GM19372 (cell line): Measurements from ENCODE around the gene MAML3.

Source experiments
- ATAC-seq: cut with Tn5 transposase; IDR thresholded peaks from one replicate; pipeline ENCODE4 v1.9.1; 2021; ENCODE audit warnings: mild to moderate bottlenecking, low read depth, moderate library complexity; ENCODE audit not compliant: unreplicated experiment

The MAML3 gene

DNA sequence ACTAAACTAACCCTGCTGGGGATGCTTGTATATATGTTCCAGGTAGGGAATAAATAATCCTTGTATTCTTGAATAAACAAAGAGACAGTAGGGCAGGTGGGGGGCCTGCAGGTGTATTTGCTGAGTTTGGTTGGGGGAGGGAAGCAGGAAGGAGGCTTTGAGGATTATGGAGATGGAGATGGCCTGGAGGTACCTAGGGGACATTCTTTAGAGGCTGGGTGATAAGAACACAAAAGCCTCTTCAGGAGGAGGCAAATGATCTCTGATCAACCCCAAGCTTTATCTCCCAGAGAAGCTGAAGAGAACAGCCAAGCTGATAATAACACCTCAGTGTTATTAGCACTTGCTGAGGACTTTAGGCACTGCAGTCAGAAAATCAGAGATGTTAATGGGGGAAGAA is 300.7 kb downstream of the MAML3 start:
- ATAC-seq, result no peak

DNA sequence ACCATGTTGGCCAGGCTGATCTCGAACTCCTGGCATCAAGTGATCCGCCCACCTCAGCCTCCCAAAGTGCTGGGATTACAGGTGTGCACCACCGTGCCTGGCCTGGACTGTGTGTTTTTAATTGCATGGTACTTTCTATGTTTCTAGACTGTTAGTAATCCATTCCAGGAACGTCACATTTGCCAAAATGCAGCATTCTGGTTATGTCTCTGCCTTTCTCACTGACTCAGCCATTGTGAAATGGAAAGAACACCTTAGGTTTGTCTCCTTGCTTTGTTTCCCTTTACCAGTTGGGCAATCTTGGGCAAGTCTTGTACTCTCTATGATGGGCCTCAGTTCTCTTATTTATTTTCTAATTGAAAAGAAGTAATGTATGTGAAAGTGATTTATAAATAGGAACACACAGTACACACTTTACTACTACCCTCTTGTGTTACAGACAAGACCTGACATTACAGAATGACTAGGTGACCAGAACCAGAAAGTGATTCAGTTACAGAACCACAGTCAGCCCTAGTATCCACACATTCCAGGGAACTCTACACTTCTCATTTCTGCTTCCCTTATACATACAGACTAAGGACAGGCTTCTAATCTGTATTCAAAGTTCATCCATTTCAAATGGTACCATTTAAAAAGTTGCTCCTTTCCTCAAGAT is 301.2 kb downstream of the MAML3 start:
- ATAC-seq, result no peak

DNA sequence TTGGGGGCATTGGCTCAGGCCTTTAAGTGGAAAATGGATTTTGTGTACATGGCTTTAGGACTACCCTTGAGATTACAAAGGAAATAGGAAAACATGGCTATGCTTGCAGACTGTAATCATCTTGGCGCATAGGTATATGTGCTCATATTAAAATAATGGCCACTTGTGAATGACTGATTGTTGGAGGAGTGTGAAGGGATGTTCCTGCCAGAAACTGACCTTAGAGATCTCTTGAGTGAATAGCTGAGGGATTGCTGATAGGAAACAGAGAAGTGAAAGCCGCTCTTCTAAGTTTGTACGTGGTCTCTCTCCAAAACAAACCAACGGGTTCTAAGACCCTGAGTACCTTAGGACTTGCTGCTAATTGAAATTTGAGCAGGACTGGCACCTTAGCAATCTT is 302.3 kb downstream of the MAML3 start:
- ATAC-seq, result no peak

DNA sequence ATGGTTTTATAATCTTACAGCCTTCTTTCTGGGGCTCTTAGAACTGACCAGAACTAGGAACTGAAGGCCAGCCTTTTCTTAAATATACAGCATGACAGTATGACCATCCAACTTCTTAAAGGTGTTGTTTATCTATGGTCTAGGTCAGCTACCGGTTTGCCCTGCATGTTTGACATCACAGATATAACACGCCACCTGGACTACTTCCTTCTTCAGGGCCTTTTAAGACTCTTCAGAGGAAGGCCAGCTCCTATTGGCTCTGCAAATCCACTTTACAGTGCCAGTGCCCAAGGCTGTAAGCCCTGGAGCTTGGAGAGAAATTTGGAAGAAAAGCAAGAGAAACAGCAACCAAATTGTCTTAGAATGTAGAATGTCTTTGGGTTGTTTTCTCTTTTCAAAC is 302.9 kb downstream of the MAML3 start:
- ATAC-seq, result no peak

DNA sequence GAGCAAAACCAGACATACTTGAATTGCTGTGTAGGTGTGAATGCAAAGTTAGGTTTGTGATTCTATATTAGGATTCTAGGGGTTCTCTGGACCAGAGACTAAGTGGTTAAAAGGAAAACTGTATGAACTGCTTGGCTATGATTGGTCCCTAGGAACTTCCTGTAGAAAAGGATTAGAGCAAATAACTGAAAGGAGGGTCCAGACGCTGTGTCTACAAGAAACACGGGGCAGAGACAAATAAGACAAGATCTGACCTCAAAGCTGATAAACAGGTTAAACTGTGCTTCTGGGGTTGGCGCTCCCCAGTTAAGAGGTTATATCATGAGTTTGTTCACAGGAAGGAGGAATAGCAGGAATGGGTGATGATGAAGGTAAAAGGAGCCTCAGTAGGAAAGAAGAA is 304.8 kb downstream of the MAML3 start:
- no peak for ATAC-seq

DNA sequence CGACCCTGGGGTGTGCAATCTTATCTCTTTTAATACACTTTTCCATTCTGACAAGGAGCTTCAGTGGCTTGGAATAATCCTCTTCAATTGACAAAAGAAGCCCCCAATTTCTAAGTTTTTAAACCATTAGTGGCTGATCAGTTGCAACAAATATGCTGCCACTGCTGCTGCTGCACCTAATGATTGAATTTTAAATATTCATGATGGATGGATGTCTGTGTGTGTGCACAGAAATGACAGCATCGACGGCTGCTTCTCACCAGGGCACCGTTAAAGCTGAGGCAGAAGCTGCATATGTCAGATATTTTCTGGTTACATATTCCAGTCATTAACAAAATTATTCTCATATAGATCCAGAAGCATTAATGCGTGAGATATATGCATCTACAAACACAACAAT is 306.0 kb downstream of the MAML3 start:
- no peak for ATAC-seq

DNA sequence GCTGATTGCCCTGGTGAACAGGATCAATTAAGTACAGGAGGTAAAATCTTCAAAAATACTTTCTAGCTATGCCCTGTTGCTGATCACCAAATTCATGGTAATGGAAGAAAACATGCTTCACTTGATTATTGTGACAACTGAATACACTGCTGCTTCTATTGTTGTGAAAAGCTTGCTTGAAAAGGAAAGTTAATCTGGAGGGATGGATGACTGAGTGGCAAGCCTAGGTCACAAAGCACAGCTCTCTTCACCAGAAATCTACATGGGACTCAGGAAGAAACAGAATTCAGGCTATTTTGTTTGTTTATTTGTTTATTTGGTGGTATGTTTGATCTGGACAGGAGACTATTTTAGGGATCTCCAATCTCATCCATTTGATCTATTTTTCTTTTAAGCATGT is 306.4 kb downstream of the MAML3 start:
- no peak for ATAC-seq

DNA sequence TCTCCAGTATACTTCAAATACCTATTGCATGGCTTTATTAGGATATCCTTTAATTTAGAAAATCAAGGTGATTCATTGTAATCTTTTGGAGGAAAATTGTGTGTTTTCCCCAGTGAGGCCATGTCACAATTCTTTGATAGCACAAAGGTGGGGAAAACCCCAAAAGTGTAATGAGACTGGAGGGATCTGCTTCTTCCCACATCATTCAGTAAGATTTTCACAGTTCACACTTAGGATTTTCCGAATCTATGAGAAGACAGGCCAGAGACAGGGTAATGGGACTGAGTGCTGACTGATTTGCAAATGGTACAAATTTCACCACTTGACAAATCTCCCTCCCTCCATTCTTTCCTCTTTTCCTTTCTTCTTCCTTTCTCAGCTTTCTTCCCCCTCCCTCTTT is 307.2 kb downstream of the MAML3 start:
- ATAC-seq, result no peak

DNA sequence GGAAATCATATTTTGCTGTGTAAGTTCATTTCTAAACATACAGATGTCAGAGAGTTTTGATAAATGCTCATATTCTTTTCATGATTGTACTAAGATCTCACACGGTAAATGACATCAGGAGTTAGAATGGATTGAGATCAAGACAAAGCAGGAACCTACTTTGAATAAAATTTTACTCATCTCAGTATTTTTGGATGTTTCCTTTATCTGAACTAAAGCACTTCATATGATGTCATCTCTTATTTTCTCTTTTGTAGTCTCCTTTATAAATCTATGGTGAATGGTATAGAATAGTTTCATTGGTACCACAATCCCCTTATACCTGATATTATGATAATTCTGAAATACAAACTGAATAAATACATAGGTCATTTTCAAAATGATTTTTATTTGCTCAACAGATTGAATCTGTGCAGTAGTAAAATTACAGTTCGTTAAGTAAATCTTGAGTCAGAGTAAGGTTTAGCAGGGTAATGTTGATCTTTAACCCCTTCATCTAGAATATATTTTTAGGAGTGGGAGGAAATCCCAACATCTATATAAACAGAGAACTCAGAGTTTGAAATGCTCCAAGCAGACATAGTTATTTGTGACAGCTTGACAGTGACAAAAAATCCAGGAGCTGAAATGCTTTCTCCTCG is 308.4 kb downstream of the MAML3 start:
- no peak for ATAC-seq

DNA sequence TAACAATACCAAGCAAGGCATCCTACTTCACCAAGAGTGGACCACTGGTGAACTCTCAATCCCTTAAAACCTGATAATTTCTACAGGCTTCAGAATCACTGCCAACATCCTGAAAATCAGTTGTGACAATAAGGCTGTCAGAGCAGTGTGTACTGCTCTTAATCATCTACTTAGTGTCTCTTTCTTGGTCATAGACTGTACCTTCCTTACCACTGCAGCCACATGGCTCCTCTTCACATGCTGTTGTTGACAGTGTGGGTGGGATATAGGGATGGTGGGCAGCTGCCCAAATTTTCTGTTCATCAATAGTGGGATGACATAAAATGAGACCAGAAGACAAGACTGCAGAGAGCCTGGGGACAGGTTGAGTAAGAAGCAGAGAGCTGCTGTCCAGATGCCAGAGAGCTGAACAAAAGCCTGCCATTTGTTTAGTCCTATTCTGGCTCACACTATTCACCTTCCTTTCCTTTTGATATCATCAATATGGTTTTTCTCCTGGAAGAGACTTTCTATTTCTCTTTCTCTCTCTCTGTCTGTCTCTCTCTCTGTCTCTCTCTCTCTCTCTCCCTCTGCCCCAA is 309.4 kb downstream of the MAML3 start:
- no peak for ATAC-seq

DNA sequence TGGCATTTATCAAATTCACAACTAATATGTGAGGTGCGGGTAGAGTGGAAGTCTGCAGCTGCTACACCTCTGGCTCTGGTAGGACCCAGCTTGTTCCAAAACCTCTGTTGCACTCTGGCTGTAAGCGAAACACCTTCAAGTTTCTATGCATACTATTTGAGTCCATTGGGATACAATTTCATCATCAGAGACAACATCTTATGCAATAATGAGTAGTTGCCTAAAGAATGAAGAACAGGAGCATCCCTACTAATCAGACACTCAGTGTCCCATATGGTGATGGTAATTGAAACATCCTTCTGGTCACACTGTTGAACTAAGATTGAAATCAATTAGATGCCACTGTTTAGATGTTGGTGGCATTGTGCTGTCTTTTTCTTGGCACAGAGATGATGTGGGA is 309.9 kb downstream of the MAML3 start:
- no peak for ATAC-seq

DNA sequence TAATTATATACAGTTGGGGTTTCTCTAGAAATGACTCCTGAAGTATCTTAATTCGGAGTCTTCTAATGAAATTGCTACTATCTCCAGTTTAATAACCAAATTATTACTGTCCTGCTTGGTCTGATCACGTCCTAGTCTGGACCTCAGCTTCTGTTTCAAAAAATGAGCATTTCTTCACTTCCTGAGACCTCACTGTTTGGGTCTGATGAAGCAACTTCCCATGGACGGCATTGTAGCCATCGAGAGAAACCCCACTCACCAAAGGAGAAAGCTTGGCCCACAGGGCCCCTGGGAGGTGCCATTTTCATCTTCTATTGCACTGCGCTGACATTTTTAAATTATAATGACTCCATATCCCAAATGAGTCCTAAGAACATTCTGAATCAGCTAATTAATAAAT is 310.3 kb downstream of the MAML3 start:
- no peak for ATAC-seq

DNA sequence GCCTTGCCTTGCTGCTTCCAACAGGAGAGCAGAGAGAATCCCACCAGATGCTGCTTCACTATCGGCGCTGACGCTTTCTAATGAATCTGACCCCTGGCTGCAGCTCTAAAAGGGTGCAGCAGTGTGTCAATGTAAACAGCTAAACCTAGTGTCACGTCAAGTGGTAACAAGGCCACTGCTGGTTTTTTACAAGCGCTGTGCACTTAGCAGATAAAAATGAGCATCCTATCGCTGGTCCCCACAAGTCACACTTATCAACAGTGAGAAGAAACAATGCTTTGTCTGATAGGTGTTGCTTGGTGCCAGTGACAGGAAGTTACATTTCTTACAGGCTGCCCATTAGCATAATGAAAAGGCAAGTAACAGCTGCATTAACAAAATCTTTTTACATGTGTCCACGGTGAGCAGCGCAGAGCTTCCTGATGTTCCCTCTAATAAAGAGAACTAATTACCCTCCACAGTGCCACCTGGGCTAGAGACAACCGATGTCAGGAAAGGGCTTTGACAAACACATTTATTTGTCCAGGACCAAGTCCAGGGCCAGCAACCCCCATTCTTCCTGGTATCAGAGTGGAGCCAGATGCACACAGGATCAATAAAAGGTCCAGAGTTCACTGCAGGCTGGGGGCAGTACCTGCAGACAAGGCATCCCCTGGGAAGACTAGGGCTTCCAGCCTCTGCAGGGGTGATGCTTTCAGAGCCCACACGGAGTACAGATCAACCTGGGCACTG is 312.4 kb downstream of the MAML3 start:
- ATAC-seq, result no peak

DNA sequence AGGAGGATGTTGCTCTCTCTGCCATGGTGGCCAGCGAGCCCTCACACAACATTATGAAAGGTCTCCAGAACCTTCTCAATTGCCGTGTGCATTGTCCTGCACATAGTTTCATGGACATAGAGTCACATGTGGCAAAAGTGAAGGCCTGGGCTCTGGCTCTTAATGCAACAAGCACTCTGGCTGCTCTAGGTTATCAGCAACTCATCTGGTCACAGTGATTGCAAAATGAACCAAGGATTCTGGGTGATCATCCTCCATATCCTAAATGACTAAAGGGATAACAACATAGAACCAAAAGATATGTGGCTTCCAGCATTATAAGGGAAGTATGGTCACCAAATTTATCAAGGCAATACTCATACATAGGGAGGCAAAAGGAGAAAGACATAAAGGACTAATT is 313.2 kb downstream of the MAML3 start:
- ATAC-seq, result no peak

DNA sequence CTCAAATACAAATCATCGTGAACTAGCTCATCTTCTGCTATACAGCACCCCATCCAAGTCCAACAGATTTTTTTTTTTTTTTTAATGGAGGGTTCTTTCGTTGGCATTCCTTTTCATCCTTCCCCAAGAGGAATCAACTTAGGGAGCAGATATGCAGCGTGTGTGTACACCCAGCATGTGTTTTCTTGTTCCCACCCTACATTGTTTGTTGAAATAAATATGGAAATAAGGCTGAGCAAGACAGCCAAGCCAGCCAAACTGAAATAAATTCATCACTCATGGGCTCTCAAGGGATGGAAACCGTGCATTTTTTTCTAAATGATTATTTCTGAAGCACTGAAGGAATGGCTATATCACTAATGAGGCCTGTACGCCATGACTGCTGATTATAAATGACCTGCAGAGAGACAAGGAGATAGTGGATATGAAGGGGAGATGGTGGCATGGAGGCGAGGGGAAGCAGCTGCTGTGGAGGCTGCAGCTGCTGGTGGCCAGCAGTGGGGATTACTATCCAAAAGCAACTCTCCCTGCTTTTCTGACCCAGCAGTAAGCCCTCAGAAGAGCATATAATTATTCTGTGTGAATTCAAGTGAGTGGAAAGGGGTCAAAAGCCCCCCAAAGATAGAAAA is 314.5 kb downstream of the MAML3 start:
- ATAC-seq, result no peak

DNA sequence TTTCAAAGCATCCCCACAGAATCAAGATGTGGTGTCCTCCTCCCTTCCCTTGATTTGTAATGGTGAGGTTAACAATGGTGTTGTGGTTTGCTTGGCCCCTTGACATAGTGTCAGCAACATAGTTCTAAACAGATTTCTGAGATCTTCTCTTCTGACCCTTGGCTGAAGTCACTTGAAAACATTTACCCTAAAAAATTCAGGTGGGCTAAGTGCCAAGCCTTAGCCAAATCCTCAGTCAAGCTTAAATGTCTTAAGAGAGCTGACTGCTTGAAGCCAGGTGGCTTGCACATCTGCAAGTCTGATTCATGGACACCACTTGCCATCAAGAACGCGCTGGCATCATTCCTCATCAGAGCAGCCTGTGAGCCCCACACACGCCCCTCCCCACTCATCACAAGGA is 315.2 kb downstream of the MAML3 start:
- ATAC-seq, result no peak

DNA sequence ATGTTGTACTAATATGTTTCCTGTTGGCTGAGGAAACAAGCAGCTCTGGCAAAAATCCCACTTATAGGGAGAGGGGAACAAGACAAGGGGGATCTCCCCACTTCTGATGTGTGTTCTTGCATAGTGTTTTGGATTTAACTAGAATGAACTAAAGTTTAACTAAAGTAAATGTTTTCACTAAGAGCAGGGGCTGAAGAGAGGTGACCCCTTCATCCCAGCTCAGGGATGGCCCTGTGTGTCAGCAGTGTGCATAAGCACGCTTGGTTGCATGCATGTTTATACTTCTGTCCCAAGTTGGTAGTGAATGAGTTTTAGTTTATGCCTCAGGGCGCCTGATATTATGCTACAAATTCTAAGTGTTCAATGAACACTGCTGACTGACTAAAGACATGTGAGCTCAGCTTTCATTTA is 319.0 kb downstream of the MAML3 start:
- ATAC-seq, result no peak

DNA sequence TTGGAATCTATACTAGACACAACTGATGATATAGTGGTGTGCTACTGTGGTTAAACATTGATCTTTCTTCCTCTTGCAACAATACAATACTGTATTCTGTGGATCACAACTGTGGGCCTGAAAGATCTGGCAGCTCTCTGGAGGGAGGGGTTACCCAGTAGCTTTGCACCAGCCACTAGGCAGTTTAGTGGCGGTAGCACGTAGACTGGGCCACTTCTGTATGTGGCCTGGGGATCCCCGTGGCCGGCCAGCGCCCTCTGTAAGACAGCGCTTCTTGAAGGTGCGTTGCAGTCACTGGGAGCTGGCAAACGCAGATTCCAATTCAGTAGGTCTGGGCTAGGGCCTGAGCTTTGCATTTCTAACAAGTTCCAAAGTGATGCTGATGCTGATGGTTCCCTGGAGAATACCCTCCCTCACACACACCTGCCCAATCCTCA is 319.7 kb downstream of the MAML3 start:
- no peak for ATAC-seq

DNA sequence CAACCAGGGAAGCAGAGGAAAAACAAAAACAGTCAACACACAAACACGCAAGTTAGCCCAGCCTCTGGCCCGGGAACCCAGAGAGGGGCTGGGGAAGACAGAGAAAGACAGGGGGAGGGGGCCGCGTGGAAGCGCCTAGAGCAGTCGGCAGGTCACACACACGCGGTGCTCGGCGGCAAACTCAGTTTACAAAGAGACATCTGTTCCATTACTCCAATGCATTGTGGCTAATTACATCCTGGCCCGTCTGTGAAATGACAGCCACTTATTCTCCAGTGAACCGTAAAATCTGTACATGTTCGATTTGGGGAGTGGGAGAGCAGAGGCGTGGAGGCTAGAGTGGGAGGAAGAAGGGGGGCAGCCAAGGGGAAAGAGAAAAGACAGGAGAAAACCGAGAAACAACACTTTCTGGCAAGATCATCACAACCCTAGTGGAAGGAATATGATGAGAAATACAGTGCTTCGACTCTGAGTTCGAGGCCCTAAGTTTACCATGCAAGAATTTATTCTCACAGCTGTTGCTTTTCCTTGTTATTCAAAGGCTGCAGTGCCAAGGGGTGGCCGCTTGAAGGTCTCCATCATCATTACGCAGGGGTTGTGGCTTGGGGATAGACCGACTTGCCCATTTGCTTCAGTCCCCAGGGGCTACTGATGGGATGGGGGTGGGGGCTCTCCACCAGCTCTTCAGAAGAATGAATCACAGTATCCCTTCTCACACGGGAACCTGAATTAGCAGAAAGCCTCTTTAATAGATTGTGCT is 320.7 kb downstream of the MAML3 start:
- no peak for ATAC-seq

DNA sequence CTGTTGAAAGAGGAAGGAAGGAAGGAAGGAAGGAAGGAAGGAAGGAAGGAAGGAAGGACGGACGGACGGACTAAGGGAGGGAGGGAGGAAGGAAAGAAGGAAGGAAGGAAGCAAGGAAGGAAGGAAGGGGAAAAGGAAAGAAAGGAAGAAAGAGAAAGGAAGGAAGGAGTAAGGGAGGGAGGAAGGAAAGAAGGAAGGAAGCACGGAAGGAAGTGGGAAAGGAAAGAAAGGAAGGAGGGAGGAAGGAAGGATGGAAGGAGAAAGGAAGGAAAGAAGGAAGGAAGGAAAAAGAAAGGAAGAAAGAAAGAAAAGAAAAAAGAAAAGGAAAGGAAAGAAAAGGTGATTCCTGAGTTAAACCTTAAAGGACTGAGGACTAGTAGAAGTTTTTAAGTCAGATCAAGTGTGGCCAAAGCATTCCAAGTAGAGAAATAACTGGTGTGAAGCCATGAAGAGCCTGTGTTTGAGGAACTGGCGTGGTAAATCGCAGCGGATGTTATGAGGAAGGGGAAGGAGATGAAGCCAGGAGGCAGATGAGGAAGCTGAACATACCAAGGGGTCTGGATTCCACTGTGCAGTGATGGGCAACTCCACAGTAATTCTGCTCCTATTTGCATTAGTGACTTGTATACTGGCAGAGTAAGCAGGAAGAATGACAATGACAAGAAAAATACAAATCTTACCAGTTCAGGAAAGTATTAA is 324.9 kb downstream of the MAML3 start:
- ATAC-seq, result no peak
